ENCODE data around the gene GSTM3. TPM values are rescaled to one million over a fixed set of nuclear protein-coding genes. Genes with fewer than 3 reads are reported as not detected.

The GSTM3 gene
- total and polyA plus RNA-seq, 2 of the 13 experiments (the other 11 are each of a cell fraction or from before 2014, with no cell fraction given) = 127 to 142 TPM

GRCh38 chr1:109705411-109705810, 35.4 kb downstream of the GSTM3 start:
- Histone ChIP-seq H3K9me3 (ENCODE audit: low read length) (no peaks in the 10 kb centered on the region), H3K4me1 (ENCODE audit: insufficient read depth, low read length) (no peaks in the 10 kb centered on the region), H3K36me3 (replicated peaks in 1 of 2; ENCODE audit: control insufficient read depth in 1 of 2, insufficient read depth in 2 of 2, low read length in 2 of 2) (no peaks in the 10 kb centered on the region), H3K4me3 (replicated peaks in 1 of 3; ENCODE audit: insufficient read depth in 1 of 3, low read depth in 2 of 3, low read length in 3 of 3) (no peak overlapping the region), H4K20me1 (ENCODE audit: insufficient read depth, low read length) (no peaks in the 10 kb centered on the region), H3K4me2 (ENCODE audit: low read depth, low read length) (no peak overlapping the region), H3K79me2 (ENCODE audit: insufficient read depth, low read length) (no peaks in the 10 kb centered on the region), H3K9ac (ENCODE audit: insufficient read depth, low read depth, low read length) (no peak overlapping the region), H3K27ac (ENCODE audit: extremely low read length, insufficient read depth, low read length) (no peak overlapping the region), H2AFZ (ENCODE audit: low read length) (no peak overlapping the region), H3K27me3 (ENCODE audit: control insufficient read depth in 1 of 2, insufficient read depth in 2 of 2, low read length in 2 of 2) (peaks cover 2 to 13% of the 10 kb centered on the region in 2 experiments; a peak in 2 of 5 replicates)
- FAIRE-seq (no peak), DNase-seq (ENCODE audit: low spot score) (no peak), ATAC-seq (no peak)
- ChIA-PET POLR2A (no interaction called here), CTCF (ENCODE audit: low intra/inter-chr PET ratio, low total read pairs) (no interaction called here)
- in situ Hi-C loops (cut with HindIII; ENCODE audit: extremely low pct_ligation_motif_present, low pct_unique_long_range_greater_than_20kb) (loop anchor here (5.0 kb wide), 1 partner anchor 63 kb away; no protein-coding TSS in a partner anchor), intact Hi-C loops (cut with micrococcal nuclease; ENCODE audit: unreplicated experiment) (loop anchor here (2.0 kb wide), 1 partner anchor 63 kb away; no protein-coding TSS in a partner anchor)
- WGBS (ENCODE audit: low lambda C conversion rate) = 36% methylated on average over 3 of the region's 4 CpGs
- no peak for TF ChIP-seq ZNF510 (CRISPR knock-in tag; IDR thresholded peaks at IDR 0.05; ENCODE audit: low read depth)
- no peak for TF ChIP-seq ZNF503 (CRISPR knock-in tag; IDR thresholded peaks at IDR 0.05)
- TF ChIP-seq YEATS4 (CRISPR knock-in tag; IDR thresholded peaks at IDR 0.05; ENCODE audit: borderline replicate concordance) = no peak
- TF ChIP-seq TAF1 (CRISPR knock-in tag; IDR thresholded peaks at IDR 0.05) = no peak
- TF ChIP-seq HES4 (CRISPR knock-in tag; IDR thresholded peaks at IDR 0.05; ENCODE audit: borderline replicate concordance) = no peak
- no peak for TF ChIP-seq SYNCRIP (IDR thresholded peaks at IDR 0.05; ENCODE audit: insufficient read depth, low read depth, low read length)
- TF ChIP-seq ZNF512 (CRISPR knock-in tag; IDR thresholded peaks at IDR 0.05) = no peak
- no peak for TF ChIP-seq BATF2 (CRISPR knock-in tag; IDR thresholded peaks at IDR 0.05)
- no peak for TF ChIP-seq NCOR1 (IDR thresholded peaks at IDR 0.05; ENCODE audit: borderline replicate concordance, low read length)
- TF ChIP-seq RAD51 (IDR thresholded peaks at IDR 0.05; ENCODE audit: borderline replicate concordance) = no peak
- TF ChIP-seq HOXA7 (CRISPR knock-in tag; IDR thresholded peaks at IDR 0.05) = no peak
- BruUV-seq (replicated peaks) = no TSS peak

Measured in HepG2 (cell line).